Neural cell (in vitro differentiated cells): ENCODE measurements around the gene L3MBTL4.

Source experiments
- CTCF ChIP-seq: fragments of 450-650 bp; IDR thresholded peaks from 2 replicates; pipeline ENCODE4 v1.5.1; 2014; ENCODE audit warnings: antibody characterized with exemption, mild to moderate bottlenecking, moderate library complexity; ENCODE audit not compliant: poor library complexity, severe bottlenecking
- EP300 ChIP-seq: fragments of 450-650 bp; conservative IDR thresholded peaks from 2 replicates; pipeline ENCODE4 v1.6.1; 2014; ENCODE audit warnings: antibody characterized with exemption, mild to moderate bottlenecking, moderate library complexity; ENCODE audit not compliant: poor library complexity, severe bottlenecking
- EZH2 ChIP-seq: fragments of 200-600, 300-800 bp; shearing (Covaris generic), sonication (generic); IDR thresholded peaks from 2 replicates; pipeline ENCODE4 v1.6.1; 2014; ENCODE audit warnings: antibody characterized with exemption, low read length, borderline replicate concordance, mild to moderate bottlenecking; ENCODE audit not compliant: insufficient read depth, poor library complexity, severe bottlenecking
- MXI1 ChIP-seq: fragments of 450-650 bp; conservative IDR thresholded peaks from 2 replicates; pipeline ENCODE4 v1.6.1; 2014; ENCODE audit warnings: antibody characterized with exemption, mild to moderate bottlenecking; ENCODE audit not compliant: poor library complexity, severe bottlenecking
- POLR2AphosphoS5 ChIP-seq: IDR thresholded peaks from 2 replicates; pipeline ENCODE4 v1.6.1; 2012
- RAD21 ChIP-seq: fragments of 450-650 bp; conservative IDR thresholded peaks from 2 replicates; pipeline ENCODE4 v1.6.1; 2014; ENCODE audit warnings: antibody characterized with exemption, mild to moderate bottlenecking, moderate library complexity
- SMC3 ChIP-seq: fragments of 450-650 bp; conservative IDR thresholded peaks from 2 replicates; pipeline ENCODE4 v1.6.1; 2014; ENCODE audit warnings: antibody characterized with exemption, mild to moderate bottlenecking, moderate library complexity; ENCODE audit not compliant: poor library complexity
- TAF1 ChIP-seq: IDR thresholded peaks from 2 replicates; pipeline ENCODE4 v1.6.1; 2012; ENCODE audit warnings: low read depth

- TF ChIP-seq CTCF (no peak), EZH2 (no peak), RAD21 (no peak), EP300 (no peak), POLR2AphosphoS5 (no peak), SMC3 (no peak), MXI1 (no peak), TAF1 (no peak)
These were observed 383.3 kb downstream of the L3MBTL4 start for GRCh38 chr18:6031442-6031841.
